Mesothelial cell of epicardium (in vitro differentiated cells): Measurements from ENCODE around the gene NHEJ1. TPM values are rescaled to one million over a fixed set of nuclear protein-coding genes. Genes with fewer than 3 reads are reported as not detected.

ENCODE experiments used
- DNase-seq, 2 experiments: peaks; one replicate each; pipeline ENCODE4 v3.0.0; 2021; ENCODE audit warnings: low spot score in 2 of 2; ENCODE audit not compliant: unreplicated experiment in 2 of 2
- H3K27ac Mint-ChIP-seq: 2 replicates; pipeline ENCODE4 v1.8.0; 2021; ENCODE audit warnings: mixed read lengths
- H3K27me3 Mint-ChIP-seq: 2 replicates; pipeline ENCODE4 v1.8.0; 2021; ENCODE audit warnings: low read depth, mixed read lengths
- H3K36me3 Mint-ChIP-seq: 2 replicates; pipeline ENCODE4 v1.8.0; 2021; ENCODE audit warnings: mixed read lengths
- H3K4me1 Mint-ChIP-seq: 2 replicates; pipeline ENCODE4 v1.8.0; 2021; ENCODE audit warnings: mixed read lengths
- H3K4me3 Mint-ChIP-seq: 2 replicates; pipeline ENCODE4 v1.8.0; 2021; ENCODE audit warnings: mild to moderate bottlenecking, moderate library complexity, mixed read lengths
- H3K9me3 Mint-ChIP-seq: 2 replicates; pipeline ENCODE4 v1.8.0; 2021; ENCODE audit warnings: mixed read lengths
- total RNA-seq: library from RNA; stranded (reverse); gene quantifications from 3 replicates; pipeline ENCODE4 v1.2.1, GENCODE V29; 2021
- TF ChIP-seq, protein P1 (sequence below): fragments of 200-600 bp; sonication (generic); IDR thresholded peaks from one replicate; pipeline ENCODE4 v1.5.0; 2021; ENCODE audit warnings: antibody characterized with exemption; ENCODE audit not compliant: unreplicated experiment

Gene NHEJ1
- total RNA-seq, 1 donor from 2014 or later: 11.5 TPM

DNA sequence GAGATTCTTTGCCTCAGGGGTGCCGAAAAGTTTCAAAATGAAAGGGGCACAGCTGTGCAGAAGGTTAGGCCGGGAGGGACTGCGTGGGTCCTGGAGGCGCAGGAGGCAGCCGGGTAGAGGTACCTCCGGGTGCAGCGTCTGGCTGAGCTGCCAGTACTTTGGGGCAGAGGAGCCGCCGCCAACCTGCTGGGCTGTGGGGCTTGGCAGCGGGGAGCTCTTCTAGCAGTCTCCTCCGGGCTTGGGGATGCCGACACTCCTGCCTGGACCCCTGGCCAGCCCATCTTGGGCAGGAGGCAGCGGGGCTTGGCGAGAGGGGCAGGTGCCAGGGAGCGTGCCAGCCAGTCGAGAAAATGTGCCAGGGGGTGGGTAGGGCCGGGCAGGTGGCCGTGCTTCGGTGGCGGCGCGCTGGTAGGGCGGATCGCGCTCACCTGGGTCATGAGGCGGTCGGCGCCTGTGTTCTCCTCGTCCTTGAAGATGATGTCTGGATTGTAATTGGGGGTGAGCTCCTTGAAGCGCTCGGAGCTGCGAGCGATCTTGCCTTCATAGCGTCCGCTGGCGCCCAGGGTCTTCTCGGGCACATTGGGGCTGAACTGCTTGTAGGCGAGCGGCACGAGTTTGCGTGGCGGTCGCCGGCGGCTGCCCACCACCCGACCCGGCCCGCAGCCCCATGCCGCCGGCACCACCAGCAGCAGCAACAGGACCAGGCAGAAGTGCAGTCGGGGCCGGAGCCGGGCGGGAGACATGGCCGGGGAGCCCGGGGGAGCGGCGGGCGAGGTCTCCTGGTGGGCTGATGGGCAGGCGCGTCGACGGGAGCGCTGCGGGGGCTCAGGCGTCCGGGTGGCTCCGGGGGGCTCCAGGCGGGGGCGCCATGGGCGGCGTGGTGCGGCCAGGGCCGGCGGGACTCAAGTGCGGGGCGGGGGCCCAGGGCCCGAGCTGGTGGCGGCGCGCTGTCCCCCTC lies 100.6 kb downstream of the NHEJ1 start:
- peaks cover 8% of the 10 kb centered on the region for H3K4me1 Mint-ChIP-seq
- H3K27me3 Mint-ChIP-seq: peaks cover 92% of the 10 kb centered on the region
- no peak for DNase-seq
- no peak overlapping the region for H3K27ac Mint-ChIP-seq
- peak overlapping the region; percentile 22 for H3K4me3 Mint-ChIP-seq
- TF ChIP-seq, protein P1, sequence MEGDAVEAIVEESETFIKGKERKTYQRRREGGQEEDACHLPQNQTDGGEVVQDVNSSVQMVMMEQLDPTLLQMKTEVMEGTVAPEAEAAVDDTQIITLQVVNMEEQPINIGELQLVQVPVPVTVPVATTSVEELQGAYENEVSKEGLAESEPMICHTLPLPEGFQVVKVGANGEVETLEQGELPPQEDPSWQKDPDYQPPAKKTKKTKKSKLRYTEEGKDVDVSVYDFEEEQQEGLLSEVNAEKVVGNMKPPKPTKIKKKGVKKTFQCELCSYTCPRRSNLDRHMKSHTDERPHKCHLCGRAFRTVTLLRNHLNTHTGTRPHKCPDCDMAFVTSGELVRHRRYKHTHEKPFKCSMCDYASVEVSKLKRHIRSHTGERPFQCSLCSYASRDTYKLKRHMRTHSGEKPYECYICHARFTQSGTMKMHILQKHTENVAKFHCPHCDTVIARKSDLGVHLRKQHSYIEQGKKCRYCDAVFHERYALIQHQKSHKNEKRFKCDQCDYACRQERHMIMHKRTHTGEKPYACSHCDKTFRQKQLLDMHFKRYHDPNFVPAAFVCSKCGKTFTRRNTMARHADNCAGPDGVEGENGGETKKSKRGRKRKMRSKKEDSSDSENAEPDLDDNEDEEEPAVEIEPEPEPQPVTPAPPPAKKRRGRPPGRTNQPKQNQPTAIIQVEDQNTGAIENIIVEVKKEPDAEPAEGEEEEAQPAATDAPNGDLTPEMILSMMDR: no peak
- no peaks in the 10 kb centered on the region for H3K36me3 Mint-ChIP-seq
- no peaks in the 10 kb centered on the region for H3K9me3 Mint-ChIP-seq

DNA sequence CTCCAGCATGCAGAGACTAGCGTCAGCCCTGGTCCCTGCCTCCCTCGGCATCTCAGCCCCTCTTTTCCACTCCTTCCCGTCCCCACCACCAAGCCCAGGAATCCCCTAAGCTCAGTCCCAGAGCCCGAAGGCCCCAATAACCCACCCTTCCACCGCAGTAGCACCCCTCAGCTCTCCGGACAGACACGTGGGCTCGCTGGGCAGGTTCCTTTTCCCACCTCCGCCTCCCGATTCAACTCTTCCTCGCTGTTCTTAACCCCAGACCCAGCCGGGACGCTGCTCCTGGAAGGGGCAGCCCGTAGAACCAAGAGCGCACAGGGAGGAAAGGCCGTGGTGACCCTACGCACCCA lies 101.3 kb downstream of the NHEJ1 start:
- H3K36me3 Mint-ChIP-seq: no peaks in the 10 kb centered on the region
- no peak overlapping the region for H3K4me3 Mint-ChIP-seq
- no peak overlapping the region for H3K27ac Mint-ChIP-seq
- TF ChIP-seq, protein P1: no peak
- peaks cover 92% of the 10 kb centered on the region for H3K27me3 Mint-ChIP-seq
- DNase-seq: no peak
- H3K4me1 Mint-ChIP-seq: peaks cover 8% of the 10 kb centered on the region
- H3K9me3 Mint-ChIP-seq: no peaks in the 10 kb centered on the region

DNA sequence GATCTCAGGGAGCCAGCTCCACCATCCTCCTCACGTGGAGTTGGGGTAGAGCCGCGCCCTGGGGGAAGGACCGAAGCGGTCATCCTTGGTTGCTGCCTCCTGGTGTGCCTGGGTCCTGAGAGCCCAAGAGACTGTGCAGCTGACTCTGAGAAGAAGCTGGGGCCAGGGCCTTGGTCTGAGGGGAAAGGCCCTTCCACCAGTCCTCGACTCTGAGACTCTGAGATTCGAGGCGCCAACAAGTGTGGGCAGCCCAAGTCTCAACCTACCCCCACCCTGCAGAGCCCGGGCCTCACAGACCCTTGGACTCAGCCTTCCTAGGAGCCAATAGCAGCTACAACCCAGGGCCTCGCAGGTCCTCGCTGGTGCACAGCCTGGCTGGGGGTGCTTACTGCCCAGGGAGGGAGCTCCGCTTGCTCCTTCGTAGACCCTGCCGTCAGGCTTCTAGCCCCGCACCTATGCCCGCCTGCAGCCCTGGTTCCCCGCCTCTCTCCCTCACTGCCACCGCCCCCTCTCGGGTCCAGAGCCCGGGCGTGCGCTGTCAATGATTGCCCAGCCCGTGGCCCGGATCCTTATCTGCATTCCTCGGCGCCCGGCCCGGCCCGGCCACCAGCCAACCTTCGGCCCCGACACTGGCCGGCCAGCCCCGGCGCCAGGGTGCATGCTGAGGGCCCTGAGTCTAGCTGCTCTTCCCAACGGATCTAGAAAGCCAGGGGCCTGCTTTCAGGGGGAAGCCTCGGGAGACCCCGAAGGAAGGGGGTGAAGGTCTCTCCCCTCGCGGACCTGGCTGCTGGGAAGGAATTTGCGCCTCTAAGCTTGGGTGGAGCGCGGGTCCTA lies 101.9 kb downstream of the NHEJ1 start:
- Mint-ChIP-seq H3K4me3 (no peak overlapping the region), H3K27me3 (peaks cover 92% of the 10 kb centered on the region), H3K9me3 (no peaks in the 10 kb centered on the region), H3K36me3 (no peaks in the 10 kb centered on the region), H3K27ac (no peak overlapping the region), H3K4me1 (peaks cover 8% of the 10 kb centered on the region)
- DNase-seq: no peak
- TF ChIP-seq, protein P1: no peak

DNA sequence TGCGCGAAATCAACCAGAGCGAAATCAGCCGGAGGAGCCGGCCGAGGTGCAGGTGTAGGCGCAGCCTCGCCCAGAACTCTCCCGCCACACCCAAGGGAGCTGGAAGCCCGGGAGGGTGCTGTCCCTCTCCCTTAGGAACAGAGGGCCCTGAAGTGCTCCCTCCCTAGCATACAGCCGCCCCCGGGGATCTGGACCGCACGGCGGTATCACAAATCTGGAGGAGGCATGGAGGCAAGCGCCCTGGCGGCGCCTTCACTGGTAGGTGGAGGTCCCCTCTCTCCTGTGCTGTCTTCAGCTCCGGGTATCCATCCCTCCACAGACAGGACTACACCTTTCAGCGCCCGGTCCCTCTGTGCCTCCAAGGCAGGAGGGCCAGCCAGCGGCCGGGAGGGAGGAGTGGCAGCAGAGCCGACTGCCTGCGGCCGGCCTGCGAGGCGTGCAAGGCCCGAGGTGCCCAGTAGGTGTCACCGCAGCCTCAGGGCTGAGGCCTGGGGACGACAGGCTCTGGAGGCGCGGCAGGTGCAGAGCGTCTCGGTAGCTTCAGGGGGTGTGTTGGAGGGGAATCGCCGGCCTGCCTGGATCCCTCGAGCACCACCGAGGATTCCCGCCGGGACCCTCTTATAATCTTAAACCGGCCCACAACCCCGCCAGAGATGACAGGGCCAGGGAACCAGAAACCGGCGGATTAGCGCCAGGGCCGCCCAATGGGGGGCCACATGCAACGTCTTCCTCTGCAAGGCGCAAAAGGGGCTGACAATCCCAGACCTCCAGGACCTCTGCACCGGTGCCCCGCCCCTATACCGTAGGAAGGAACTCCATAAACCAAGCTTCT lies 102.7 kb downstream of the NHEJ1 start:
- Mint-ChIP-seq H3K4me1 (peaks cover 8% of the 10 kb centered on the region), H3K36me3 (no peaks in the 10 kb centered on the region), H3K9me3 (no peaks in the 10 kb centered on the region), H3K27me3 (peaks cover 92% of the 10 kb centered on the region), H3K4me3 (no peak overlapping the region), H3K27ac (no peak overlapping the region)
- peak in 1 of 2 experiments; percentile 76 for DNase-seq
- TF ChIP-seq, protein P1: peak; percentile 78
